Osteoblast (primary cell): ENCODE measurements around the gene ANKLE1. TPM values are rescaled to one million over a fixed set of nuclear protein-coding genes. Genes with fewer than 3 reads are reported as not detected.
A peak's percentile ranks its signal among the peaks of the same experiment; 100 is the strongest.

ENCODE experiments used
- DNase-seq: peaks from one replicate; pipeline ENCODE4 v3.0.0; 2011; ENCODE audit warnings: low spot score, mixed read lengths; ENCODE audit not compliant: insufficient read length; ENCODE audit errors: missing footprints
- H2AFZ ChIP-seq: 2 replicates; pipeline ENCODE4 v1.6.0; 2011; ENCODE audit warnings: mild to moderate bottlenecking, low read length
- H3K27ac ChIP-seq: 2 replicates; pipeline ENCODE4 v1.5.1; 2011; ENCODE audit warnings: mild to moderate bottlenecking, low read depth, low read length, moderate library complexity
- H3K27me3 ChIP-seq: 2 replicates; pipeline ENCODE4 v1.6.0; 2012; ENCODE audit warnings: mild to moderate bottlenecking, control low read depth, inconsistent platforms, low read length, moderate library complexity; ENCODE audit not compliant: insufficient read depth
- H3K36me3 ChIP-seq: 2 replicates; pipeline ENCODE4 v1.5.1; 2011; ENCODE audit warnings: mild to moderate bottlenecking, low read length, control low read depth, moderate library complexity; ENCODE audit not compliant: insufficient read depth
- H3K4me1 ChIP-seq: 2 replicates; pipeline ENCODE4 v1.5.1; 2011; ENCODE audit warnings: mild to moderate bottlenecking, low read length, control low read depth, moderate library complexity; ENCODE audit not compliant: insufficient read depth
- H3K4me2 ChIP-seq: 2 replicates; pipeline ENCODE4 v1.6.0; 2011; ENCODE audit warnings: mild to moderate bottlenecking, low read length; ENCODE audit not compliant: insufficient read depth
- H3K4me3 ChIP-seq: fragments of 200-600 bp; sonication (generic); 3 replicates; pipeline ENCODE4 v1.5.1; 2012; ENCODE audit warnings: mild to moderate bottlenecking, low read length, inconsistent platforms; ENCODE audit not compliant: insufficient read depth
- H3K79me2 ChIP-seq: 2 replicates; pipeline ENCODE4 v1.6.0; 2012; ENCODE audit warnings: mild to moderate bottlenecking, low read length, control low read depth, inconsistent platforms; ENCODE audit not compliant: insufficient read depth
- H3K9me3 ChIP-seq: 2 replicates; pipeline ENCODE4 v1.5.1; 2011; ENCODE audit warnings: low read depth, low read length, control low read depth
- H4K20me1 ChIP-seq: 2 replicates; pipeline ENCODE4 v1.6.0; 2012; ENCODE audit warnings: mild to moderate bottlenecking, low read length, control low read depth; ENCODE audit not compliant: insufficient read depth
- CTCF ChIP-seq: IDR thresholded peaks from 2 replicates; pipeline ENCODE4 v1.5.1; 2011; ENCODE audit warnings: mild to moderate bottlenecking, low read depth, low read length, moderate library complexity; ENCODE audit errors: extremely low read depth
- total RNA-seq: library from RNA; depleted of rRNA; stranded (reverse); fragments of >200 nt; gene quantifications from 2 replicates; pipeline ENCODE4 v1.2.3, GENCODE V29; 2012

ANKLE1 gene
- total RNA-seq, 1 donor = not detected

- TF ChIP-seq CTCF = no peak
- no peaks in the 10 kb centered on the region for H3K9me3 ChIP-seq
These were observed 37.7 kb upstream of the ANKLE1 start for GRCh38 chr19:17243830-17244617.

GRCh38 chr19:17244618-17245534 lies 36.8 kb upstream of the ANKLE1 start:
- Histone ChIP-seq H3K4me3 (peak overlapping the region; percentile 91), H3K79me2 (peaks cover 46% of the 10 kb centered on the region), H3K27ac (no peak overlapping the region), H3K27me3 (no peaks in the 10 kb centered on the region), H3K4me2 (peak overlapping the region; percentile 92), H3K4me1 (peaks cover 32% of the 10 kb centered on the region), H2AFZ (no peak overlapping the region), H3K36me3 (peaks cover 2% of the 10 kb centered on the region), H4K20me1 (peaks cover 26% of the 10 kb centered on the region), H3K9me3 (no peaks in the 10 kb centered on the region)
- no peak for TF ChIP-seq CTCF
- DNase-seq = peak; percentile 93

More at GRCh38 chr19:17243830-17244617, 37.7 kb upstream of the ANKLE1 start:
- DNase-seq = peak; percentile 95
- H2AFZ ChIP-seq = peak overlapping the region; percentile 70
- peaks cover 26% of the 10 kb centered on the region for H4K20me1 ChIP-seq
- H3K36me3 ChIP-seq = peaks cover 2% of the 10 kb centered on the region
- H3K4me1 ChIP-seq = peaks cover 30% of the 10 kb centered on the region
- H3K4me3 ChIP-seq = peak overlapping the region; percentile 91
- H3K27ac ChIP-seq = peak overlapping the region; percentile 37
- no peaks in the 10 kb centered on the region for H3K27me3 ChIP-seq
- peaks cover 46% of the 10 kb centered on the region for H3K79me2 ChIP-seq
- H3K4me2 ChIP-seq = peak overlapping the region; percentile 92

- peaks cover 32% of the 10 kb centered on the region for H3K4me1 ChIP-seq
- no peaks in the 10 kb centered on the region for H3K27me3 ChIP-seq
- no peak for TF ChIP-seq CTCF
- H3K79me2 ChIP-seq = peaks cover 42% of the 10 kb centered on the region
- peaks cover 25% of the 10 kb centered on the region for H4K20me1 ChIP-seq
- peak within 1 kb of the TSS; percentile 76 for H2AFZ ChIP-seq
- H3K27ac ChIP-seq = no peak within 1 kb of the TSS
- no peak for DNase-seq
- H3K4me2 ChIP-seq = peak within 1 kb of the TSS; percentile 92
- no peaks in the 10 kb centered on the region for H3K9me3 ChIP-seq
- peaks cover 2% of the 10 kb centered on the region for H3K36me3 ChIP-seq
- peak within 1 kb of the TSS; percentile 91 for H3K4me3 ChIP-seq
These were observed 36.1 kb upstream of the ANKLE1 start, which contains the start of gene NR2F6 for GRCh38 chr19:17245535-17245984. NR2F6 (minus strand) TSS chr19:17245919; CDS start chr19:17245220, 699 bp downstream.
